Left hindlimb (tissue), 1 donor: ENCODE results near the gene CASP2.
"Not testable (repeated sequence)": the region's sequence is repeated elsewhere in the genome, so short reads cannot be mapped to it uniquely, and the experiment has no call there.

Source experiments
- DNase-seq: peaks from one replicate; pipeline ENCODE4 v3.0.0-alpha.2; 2018

Gene CASP2

DNA sequence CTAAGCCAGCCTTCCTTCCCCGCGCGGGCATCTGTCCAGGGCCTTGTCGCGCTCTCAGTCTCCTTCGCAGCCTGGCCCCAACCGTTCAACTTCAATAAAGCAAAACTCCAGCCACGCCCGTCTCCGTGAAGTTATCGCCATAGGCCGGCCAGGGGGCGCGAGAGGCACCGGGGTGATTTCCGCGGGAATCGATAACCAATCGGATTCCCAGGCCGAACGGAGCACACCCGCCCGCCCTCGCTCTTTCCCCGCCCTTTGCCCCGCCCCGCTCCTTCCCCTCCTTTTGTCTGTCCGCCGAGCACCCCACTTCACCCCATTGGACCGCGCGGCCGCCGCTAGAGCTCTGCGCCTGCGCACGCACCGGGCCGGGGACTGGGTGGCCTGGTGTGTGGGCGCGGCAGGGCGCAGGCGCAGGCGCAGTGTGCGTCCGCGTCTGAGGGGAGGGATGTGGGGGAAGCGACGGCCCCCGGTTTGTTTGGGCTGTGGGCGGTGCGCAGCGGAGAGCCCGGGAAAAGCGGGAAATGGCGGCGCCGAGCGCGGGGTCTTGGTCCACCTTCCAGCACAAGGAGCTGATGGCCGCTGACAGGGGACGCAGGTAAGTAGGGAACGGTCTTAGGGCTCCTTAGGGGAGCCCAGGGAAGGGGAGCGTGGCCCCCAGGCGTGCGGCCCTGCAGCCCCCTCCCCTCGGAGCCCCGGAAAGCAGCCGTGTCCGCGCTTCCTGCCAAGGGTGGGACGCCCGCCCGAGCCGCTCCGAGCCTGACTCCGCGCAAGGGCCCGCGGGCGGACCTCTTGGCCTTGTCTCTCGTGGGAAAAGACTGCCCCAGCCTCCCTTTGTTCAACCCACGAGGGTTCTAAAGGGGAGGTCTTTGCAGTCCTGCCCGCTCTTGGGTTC is at the start of gene CASP2:
Gene CASP2, plus strand, starts transcription at position 417 of the 892 bp plus-strand sequence. Its CDS starts 105 bp downstream, at position 522.
- DNase-seq: peak; percentile 99

DNA sequence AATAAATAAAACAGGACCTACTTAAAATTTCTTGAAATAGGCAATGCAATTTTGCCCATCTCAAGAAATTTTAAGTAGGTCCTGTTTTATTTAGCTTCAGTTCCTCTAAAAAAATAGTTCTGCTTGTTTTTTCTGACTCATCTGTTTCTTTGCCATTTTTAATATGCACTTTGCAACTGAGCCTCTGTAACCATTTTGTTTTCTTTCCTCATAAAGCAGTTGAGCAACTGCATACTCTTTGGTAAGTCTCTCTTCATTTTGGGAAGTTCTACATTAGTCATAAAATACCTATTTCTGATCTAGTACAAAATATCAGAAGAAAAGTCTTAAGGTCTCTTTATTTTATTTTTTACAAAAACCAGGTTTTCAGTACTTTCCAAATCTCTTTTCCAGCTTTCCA is 48.3 kb upstream of the CASP2 start:
- DNase-seq: no peak

DNA sequence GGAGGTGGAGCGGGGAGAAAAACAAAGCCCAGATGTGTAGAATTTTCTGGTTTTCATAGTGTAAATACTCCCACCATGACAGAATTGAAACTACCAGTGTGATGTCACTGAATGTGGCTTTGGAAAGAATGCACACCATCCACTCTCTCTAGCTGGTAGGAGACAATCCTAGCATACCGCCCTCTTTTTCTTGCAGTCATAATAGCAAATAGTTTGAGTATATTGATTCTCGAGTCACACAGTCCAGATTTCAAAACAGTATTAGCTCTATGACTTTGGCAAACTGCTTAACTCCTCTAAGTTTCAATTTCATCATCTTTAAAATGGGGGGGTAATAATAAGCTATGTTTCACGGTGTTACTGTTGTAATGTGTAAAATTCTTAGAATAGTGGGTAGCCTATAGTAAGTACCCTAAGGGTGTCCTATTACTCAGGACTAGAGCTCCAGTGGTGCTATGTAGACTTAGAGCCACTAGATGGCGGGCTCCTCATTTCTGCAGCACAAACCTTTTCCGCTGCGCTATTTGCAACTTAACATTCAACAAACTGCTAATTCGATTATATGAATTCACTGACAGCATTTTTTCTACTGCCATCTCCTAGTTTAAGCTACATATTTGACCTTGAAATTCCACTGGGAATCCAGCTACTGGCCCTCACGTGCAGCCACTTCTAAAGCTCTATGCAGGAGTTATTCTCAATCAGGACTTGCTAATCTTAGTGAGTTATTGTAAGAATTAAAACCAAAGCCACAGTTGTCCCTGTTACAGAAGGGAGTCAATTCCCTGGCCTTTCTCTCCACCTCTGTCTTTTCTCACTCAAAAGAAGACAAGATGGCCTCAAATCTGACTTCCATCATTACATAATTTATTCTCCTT is 47.6 kb upstream of the CASP2 start:
- DNase-seq: peak; percentile 71

DNA sequence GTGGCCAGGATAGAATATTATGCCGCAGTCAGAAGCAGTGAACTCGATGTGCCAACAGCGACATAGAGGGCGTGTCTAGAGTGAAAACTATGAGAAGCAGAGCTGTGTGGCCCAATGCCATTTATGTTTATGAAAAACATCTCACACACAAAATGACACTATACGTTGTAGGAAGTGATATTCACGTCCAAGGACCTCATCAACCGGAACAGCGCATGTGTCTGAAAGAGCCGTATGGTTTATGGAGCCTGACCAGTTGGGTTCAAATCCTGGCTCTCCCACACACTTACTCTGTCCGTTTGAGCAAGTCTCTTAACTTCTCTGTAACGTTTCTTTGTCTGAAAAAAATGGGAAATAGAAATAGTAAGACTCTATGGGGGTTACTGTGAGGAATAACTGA is 45.8 kb upstream of the CASP2 start:
- DNase-seq: no peak

DNA sequence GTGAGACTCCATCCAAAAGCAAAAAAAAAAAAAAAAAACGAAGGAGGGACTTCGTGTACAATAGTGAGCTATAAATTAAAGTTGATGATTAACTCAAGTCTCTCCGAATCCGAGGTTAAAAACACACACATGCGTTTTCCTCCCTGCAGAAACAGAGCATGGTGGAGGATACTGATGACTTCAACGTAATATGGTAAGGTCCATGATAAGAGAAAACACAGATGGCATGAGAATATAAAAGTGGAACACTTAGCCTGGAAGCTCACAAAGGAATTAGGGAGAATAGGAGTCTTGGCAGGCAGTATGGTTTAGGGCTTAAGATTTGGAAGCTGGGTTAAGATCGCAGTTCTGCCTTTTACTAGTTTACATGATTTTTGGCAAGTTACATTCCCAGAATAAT is 45.0 kb upstream of the CASP2 start:
- DNase-seq: no peak

DNA sequence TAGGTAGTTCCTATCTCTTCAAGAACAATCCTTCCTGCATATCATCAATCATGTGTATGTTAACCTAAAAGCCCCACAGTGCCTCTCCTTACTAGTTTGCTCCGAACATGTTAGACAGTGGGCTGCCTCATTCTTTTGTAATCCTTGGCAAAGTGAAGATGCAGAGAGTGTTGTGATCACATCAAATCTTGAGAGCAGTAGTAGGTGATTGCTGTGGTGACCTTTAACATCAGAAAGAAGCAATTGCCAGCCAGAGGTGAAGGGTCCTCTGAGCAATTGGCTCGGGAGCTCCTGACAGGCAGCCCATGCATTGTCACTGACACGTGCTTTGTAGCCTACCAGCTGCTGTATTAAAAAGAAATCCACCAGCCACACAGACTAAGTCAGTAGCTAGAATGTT is 44.5 kb upstream of the CASP2 start:
- DNase-seq: no peak

DNA sequence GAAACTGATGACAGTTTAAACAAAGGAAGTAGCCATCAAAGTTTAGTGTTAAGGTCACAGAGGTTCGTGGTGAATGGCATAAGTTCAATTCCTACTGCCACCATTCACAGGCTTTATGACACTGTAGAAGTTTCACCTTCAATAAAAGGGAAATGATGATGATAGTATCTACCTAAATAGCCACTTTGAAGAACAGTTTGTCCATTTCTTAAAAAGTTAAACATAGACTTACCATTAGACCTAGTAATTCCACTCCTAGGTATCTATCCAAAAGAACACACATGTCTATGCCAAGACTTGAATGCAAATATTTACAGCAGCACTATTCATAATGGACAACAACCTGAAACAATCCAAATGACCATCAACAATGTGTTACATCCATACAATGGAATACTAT is 43.8 kb upstream of the CASP2 start:
- DNase-seq: no peak

DNA sequence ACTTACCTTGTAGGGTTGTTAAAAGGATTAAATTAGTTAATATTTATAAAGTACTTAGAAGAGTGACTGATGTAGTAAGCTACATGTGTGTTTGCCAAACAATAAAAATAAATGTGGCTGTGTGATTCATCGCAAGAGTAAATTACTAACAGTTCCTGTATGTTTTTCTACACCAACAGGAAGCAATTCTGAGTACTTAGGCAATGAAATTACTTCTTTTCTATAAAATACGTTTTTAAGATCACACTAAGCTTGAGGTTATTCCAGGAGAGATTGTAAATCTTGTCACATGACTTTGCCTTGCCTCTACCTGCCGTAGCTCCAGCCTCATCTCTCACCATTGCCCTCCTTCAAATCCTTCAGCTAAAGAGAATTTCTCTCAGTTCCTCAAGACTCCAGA is 43.0 kb upstream of the CASP2 start:
- DNase-seq: no peak

DNA sequence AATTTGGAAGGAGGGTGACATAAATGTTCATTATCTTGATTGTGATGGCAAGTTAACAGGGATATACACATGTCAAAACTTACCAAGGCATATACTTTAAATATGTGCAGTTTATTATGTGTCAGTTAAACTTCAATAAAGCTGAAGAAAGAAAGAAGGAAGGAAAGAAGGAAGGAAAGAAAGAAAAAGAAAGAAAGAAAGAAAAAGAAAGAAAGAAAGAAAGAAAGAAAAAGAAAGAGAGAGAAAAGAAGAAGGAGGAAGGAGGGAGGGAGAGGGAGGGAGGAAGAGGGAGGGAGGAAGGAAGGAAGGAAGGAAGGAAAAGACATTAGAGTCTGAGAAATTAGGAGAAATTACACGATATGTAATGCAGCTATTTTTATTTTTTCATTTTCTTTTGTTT is 40.8 kb upstream of the CASP2 start:
- no peak for DNase-seq

DNA sequence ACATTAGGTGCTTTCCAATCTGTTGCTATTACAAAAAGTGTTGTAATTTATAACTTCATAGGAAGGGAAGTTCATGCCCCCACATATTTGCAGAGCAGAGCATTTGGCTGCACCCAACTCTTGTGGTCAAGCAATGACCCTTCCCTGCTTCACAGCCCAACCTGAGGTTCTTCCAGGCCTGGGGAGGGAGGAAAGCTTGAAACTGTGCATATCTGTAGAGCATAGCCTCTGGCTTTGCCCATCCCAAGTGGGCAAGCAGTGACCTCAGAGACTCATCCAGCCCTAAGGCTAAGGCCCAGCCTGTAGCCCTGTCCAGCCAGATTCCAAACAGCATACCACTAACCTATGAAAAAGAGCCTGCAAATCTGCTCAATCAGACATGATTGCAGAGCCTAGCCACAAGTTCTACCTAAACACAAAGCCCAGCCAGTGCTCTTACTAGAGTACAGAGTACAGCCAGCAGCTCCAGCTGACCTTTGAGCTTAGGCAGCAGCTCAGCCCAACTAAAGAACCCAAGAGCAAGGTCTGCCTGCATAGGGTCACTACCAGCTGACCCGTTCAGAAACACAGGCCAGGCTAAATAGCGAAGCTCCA is 39.3 kb upstream of the CASP2 start:
- no peak for DNase-seq

DNA sequence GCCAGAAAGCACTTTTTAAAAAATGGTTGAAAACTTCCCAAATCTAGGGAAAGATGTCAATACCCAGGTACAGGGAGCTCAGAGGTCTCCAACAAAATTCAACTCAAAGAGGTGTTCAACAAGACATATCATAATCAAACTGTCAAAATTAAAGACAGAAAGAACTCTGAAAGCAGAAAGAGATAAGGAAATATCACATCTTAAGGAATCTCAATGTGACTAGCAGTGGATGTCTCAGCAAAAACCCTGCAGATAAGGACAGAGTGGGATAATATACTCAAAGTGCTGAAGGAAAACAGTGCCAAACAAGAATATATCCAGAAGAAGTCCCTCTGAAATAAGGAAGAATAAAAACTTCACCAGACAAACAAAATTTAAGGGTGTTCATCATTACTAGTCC is 38.0 kb upstream of the CASP2 start:
- DNase-seq: no peak

DNA sequence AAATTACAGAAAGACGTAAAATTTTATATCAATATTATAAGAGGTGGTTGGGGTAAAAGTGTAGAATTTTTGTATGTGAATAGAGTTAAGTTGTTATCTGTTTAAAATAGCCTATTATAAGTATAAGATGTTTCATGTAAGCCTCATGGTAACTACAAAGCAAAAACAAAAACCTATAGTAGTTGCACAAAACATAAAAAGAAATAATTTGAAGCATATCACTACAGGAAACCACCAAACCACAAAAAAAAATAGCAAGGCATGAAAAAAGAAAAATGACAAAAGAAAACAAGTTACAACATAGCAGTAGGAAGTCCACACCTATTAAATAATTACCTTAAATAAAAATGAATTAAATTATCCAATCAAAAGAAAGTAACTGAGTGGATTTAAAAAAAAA is 37.3 kb upstream of the CASP2 start:
- DNase-seq: no peak

DNA sequence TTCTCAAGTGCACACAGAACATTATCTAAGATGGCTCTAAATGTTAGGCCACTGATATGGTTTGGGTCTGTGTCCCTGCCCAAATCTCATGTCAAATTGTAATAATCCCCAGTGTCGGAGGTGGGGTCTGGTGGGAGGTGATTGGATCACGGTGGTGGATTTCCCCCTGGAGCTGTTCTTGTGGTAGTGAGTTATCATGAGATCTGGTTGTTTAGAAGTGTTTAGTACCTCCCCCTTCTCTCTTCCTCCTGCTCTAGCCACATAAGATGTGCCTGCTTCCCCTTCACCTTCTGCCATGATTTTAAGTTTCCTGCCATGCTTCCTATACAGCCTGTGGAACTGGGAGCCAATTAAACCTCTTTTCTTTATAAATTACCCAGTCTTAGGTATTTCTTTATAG is 36.1 kb upstream of the CASP2 start:
- DNase-seq: no peak

DNA sequence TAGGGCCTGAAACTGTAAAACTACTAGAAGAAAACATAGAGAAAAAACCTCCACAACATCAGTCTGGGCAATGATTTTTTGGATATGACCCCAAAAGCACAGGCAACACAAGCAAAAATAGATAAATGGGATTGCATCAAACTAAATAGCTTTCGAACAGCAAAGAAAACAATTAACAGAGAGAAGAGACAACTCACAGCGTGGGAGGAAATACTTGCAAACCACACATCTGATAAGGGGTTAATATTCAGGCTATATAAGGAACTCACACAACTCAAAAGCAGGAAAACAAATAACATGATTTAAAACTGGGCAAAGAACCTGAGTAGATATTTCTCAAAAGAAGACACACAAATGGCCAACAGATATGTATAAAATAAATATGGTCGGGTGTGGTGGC is 32.6 kb upstream of the CASP2 start:
- no peak for DNase-seq

DNA sequence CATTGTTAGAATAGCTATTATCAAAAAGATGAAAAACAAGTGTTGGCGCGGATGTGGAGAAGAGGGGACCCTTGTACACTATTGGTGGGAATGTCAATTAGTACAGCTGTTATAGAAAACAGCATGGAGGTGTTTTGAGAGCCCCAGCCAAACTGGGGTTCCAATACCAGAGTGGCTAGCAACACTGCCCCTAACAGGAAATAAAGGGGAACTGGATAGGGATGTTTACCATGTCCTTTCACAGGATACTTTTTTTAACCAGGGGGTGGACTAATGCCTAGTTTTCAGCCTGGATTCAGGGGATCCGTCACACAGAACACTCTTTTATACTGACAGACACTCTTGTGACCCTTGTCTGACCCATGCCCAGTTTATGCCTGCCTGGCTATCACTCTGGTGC is 31.8 kb upstream of the CASP2 start:
- DNase-seq: no peak

DNA sequence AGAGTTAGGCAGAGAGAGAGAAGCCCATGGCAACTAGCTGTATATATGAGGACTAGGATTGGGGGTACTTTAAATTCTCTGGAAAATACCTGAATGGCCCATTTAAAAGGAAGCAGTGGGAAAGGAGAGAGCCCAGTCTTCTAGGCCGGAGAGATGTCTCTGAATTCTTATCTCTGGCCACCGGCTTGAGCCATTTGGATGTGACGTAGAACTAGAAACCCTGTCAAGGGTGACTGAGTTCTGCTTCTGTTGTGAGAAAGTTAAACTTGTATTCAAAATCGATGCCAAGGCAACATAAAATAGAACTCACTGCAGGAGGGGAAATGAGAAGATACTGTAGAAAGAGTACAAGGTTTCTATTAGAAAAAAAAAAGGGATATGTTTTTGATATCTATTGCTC is 31.2 kb upstream of the CASP2 start:
- no peak for DNase-seq

DNA sequence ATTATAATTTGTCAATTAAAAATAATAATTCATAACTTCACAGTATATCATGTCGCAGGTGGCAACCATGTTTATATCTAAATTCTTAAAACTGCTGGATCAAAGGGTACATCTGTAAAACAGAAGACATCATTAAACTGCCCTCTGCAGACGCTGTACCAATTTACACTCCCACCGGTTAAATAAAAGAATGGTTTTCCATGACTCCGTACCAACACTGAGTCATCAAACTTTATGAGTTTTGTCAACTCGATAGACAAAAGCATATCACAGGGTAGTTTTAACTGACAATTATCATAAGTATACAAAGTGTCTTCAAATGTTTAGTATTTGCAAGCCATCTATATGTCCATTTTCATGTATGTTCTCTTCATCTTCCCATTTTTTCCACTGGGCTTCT is 30.6 kb upstream of the CASP2 start:
- DNase-seq: no peak

DNA sequence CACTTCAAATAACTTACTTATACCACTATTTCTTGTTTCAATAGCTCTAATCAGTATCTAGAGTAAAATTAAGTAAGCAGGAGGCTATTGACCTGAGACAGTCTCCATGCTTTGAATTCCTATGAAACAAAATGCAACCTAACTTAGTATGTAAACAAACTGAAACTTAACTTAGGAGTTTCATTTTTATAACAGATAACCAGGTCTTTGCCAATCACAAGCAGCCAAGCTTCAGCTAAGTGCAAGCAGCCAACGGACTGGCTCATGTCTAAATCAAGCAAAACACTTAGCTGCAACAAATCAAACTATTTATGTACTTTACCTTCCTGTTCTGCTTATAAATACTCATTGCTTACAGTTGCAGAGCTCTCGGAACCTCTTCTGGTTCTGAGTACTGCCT is 29.3 kb upstream of the CASP2 start:
- DNase-seq: no peak

DNA sequence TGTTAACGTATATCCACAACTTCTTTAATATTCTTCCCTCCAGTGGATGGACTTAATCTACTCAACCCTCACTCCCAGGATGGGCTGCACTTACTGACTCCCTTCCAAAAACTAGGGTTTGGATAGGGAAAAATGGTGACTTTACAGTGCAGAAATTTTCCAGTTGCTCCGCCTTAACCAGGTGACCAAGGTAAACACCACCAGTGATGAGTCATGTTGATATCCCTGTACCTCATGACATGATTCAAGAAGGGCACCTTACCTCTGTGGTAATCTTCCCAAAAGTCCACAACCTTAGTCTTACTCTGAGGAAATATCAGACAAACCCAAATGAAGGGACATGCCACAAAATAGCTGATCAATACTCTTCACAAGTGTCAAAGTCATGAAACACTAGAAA is 28.4 kb upstream of the CASP2 start:
- DNase-seq: no peak

DNA sequence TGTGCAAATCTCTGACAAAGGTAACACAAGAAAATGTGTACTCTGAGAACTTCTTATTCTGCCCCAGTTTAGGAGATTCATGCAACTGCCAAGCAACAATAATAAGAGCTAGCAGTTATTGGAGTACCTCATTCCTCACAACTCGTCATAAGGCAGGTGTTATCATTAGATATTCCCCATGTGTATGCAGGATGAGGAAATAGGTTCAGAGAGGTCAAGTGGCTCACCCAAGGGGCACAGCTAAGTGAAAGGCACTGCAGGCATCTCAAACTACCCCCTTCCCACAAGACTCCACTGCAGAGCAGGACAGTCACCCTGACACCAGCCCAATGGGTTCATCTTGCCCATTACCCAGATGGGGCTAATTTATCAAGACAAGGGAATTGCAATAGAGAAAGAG is 26.2 kb upstream of the CASP2 start:
- DNase-seq: no peak

DNA sequence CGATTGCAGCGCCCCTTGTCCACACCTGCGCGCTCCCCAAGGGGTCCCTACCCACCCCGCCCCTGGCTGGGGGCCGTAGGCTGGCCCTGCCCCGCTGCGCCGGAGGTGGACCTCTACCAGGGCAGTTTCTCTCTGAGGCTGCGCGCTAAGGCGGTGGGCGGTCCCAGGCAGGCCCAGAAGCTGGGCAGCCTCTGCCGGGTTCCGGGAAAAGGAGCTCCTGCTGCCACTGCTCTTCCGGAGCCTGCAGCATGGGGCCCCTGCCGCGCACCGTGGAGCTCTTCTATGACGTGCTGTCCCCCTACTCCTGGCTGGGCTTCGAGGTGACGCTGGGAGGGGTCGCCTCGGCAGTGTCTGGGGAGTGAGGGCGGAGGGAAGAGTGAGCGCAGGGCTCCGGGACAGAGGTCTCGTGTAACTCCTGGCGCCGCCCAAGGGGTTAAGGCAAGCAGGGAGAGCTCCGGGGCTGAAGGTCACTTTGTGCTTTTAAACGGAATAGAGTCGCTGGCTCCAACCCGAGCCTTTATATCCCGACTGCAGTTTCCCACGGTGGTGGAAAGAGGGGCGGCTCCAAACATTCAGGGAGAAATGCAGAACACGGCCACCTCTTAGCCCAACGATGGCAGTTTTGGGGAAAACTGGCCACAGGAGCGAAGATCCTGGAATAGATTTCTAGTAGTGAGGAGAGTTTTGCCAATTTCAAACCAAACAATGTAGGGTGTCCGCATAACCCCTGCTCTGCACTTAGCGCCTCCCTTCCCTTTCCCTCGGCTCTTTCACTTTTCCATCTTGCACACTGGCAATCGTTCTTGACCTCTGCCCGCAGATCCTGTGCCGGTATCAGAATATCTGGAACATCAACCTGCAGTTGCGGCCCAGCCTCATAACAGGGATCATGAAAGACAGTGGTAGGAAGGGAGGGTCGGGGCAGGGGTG is 24.6 kb upstream of the CASP2 start, which contains the start of gene GSTK1:
Gene GSTK1, plus strand, starts transcription at position 176 of the 930 bp plus-strand sequence. Its CDS starts 73 bp downstream, at position 249.
- DNase-seq: peak; percentile 86

DNA sequence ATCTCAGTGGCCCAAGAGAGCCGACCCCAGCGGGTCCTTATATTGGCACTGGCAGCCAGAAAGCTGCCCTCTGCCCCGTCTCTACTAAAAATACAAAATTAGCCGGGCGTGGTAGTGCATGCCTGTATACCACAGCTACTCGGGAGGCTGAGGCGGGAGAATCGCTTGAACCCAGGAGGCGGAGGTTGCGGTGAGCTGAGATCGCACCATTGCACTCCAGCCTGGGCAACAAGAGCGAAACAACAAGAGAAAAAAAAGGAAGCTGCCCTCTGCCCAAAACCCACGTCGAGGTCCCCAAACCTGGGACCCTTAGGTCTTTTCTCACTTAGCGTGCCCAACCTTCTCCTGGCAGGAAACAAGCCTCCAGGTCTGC is 24.0 kb upstream of the CASP2 start:
- not testable (repeated sequence) for DNase-seq
